Mucosa of stomach (tissue), 1 donor: ENCODE results near the gene NBL1.

Experiments used
- H3K27me3 ChIP-seq: one replicate; pipeline ENCODE4 v1.7.0; 2013; ENCODE audit warnings: mild to moderate bottlenecking, low read length; ENCODE audit not compliant: control insufficient read depth, insufficient read depth
- H3K36me3 ChIP-seq: one replicate; pipeline ENCODE4 v1.7.0; 2013; ENCODE audit warnings: low read length; ENCODE audit not compliant: control insufficient read depth, insufficient read depth
- H3K4me1 ChIP-seq: one replicate; pipeline ENCODE4 v1.7.0; 2013; ENCODE audit warnings: mild to moderate bottlenecking, low read length; ENCODE audit not compliant: control insufficient read depth, insufficient read depth
- H3K4me3 ChIP-seq: one replicate; pipeline ENCODE4 v1.7.0; 2013; ENCODE audit warnings: low read length
- H3K9ac ChIP-seq: one replicate; pipeline ENCODE4 v1.7.0; 2013; ENCODE audit warnings: mild to moderate bottlenecking, low read length, moderate library complexity
- H3K9me3 ChIP-seq: one replicate; pipeline ENCODE4 v1.7.0; 2013; ENCODE audit warnings: mild to moderate bottlenecking, low read length, moderate library complexity; ENCODE audit not compliant: control insufficient read depth
- donor health status: Pancreatic carcinoma.

Gene NBL1

GRCh38 chr1:19640363-19641316 is 3.5 kb upstream of the NBL1 start:
- Histone ChIP-seq H3K4me3 (no peak overlapping the region), H3K9me3 (no peaks in the 10 kb centered on the region), H3K9ac (peak overlapping the region; percentile 26), H3K27me3 (no peaks in the 10 kb centered on the region), H3K4me1 (peaks cover 44% of the 10 kb centered on the region), H3K36me3 (no peaks in the 10 kb centered on the region)

GRCh38 chr1:19643121-19643520 is 990 bp upstream of the NBL1 start:
- Histone ChIP-seq H3K4me3 (peak overlapping the region; percentile 23), H3K4me1 (peaks cover 69% of the 10 kb centered on the region), H3K9ac (peak overlapping the region; percentile 82), H3K9me3 (no peaks in the 10 kb centered on the region), H3K27me3 (no peaks in the 10 kb centered on the region), H3K36me3 (no peaks in the 10 kb centered on the region)

- no peaks in the 10 kb centered on the region for H3K9me3 ChIP-seq
- H3K9ac ChIP-seq, result peak overlapping the region; percentile 98
- peaks cover 72% of the 10 kb centered on the region for H3K4me1 ChIP-seq
- H3K4me3 ChIP-seq, result no peak overlapping the region
- no peaks in the 10 kb centered on the region for H3K27me3 ChIP-seq
- H3K36me3 ChIP-seq, result no peaks in the 10 kb centered on the region
These were observed 227 bp downstream of the NBL1 start for GRCh38 chr1:19644395-19644680.

GRCh38 chr1:19644681-19645410 is 735 bp downstream of the NBL1 start:
- H3K4me3 ChIP-seq, result peak overlapping the region; percentile 82
- H3K9me3 ChIP-seq, result no peaks in the 10 kb centered on the region
- H3K9ac ChIP-seq, result peak overlapping the region; percentile 98
- H3K4me1 ChIP-seq, result peaks cover 67% of the 10 kb centered on the region
- no peaks in the 10 kb centered on the region for H3K36me3 ChIP-seq
- no peaks in the 10 kb centered on the region for H3K27me3 ChIP-seq

- Histone ChIP-seq H3K27me3 (no peaks in the 10 kb centered on the region), H3K36me3 (no peaks in the 10 kb centered on the region), H3K9ac (peak overlapping the region; percentile 98), H3K4me1 (peaks cover 66% of the 10 kb centered on the region), H3K9me3 (no peaks in the 10 kb centered on the region), H3K4me3 (peak overlapping the region; percentile 82)
These were observed 1.5 kb downstream of the NBL1 start for GRCh38 chr1:19645411-19646251.

- Histone ChIP-seq H3K4me1 (peaks cover 65% of the 10 kb centered on the region), H3K4me3 (peak overlapping the region; percentile 9), H3K9ac (peak overlapping the region; percentile 98), H3K36me3 (no peaks in the 10 kb centered on the region), H3K27me3 (no peaks in the 10 kb centered on the region), H3K9me3 (no peaks in the 10 kb centered on the region)
These were observed 2.5 kb downstream of the NBL1 start for GRCh38 chr1:19646377-19647319.

GRCh38 chr1:19647643-19648042 is 3.5 kb downstream of the NBL1 start:
- Histone ChIP-seq H3K36me3 (no peaks in the 10 kb centered on the region), H3K27me3 (no peaks in the 10 kb centered on the region), H3K9me3 (no peaks in the 10 kb centered on the region), H3K4me3 (no peak overlapping the region), H3K4me1 (peaks cover 62% of the 10 kb centered on the region), H3K9ac (no peak overlapping the region)

- no peaks in the 10 kb centered on the region for H3K36me3 ChIP-seq
- H3K4me3 ChIP-seq, result no peak overlapping the region
- no peaks in the 10 kb centered on the region for H3K9me3 ChIP-seq
- H3K4me1 ChIP-seq, result peaks cover 56% of the 10 kb centered on the region
- H3K9ac ChIP-seq, result peak overlapping the region; percentile 38
- no peaks in the 10 kb centered on the region for H3K27me3 ChIP-seq
These were observed 4.1 kb downstream of the NBL1 start for GRCh38 chr1:19648239-19648638.

GRCh38 chr1:19648689-19649088 is 4.6 kb downstream of the NBL1 start:
- peak overlapping the region; percentile 38 for H3K9ac ChIP-seq
- no peaks in the 10 kb centered on the region for H3K27me3 ChIP-seq
- H3K36me3 ChIP-seq, result no peaks in the 10 kb centered on the region
- no peaks in the 10 kb centered on the region for H3K9me3 ChIP-seq
- H3K4me1 ChIP-seq, result peaks cover 58% of the 10 kb centered on the region
- no peak overlapping the region for H3K4me3 ChIP-seq

- Histone ChIP-seq H3K9ac (peak overlapping the region; percentile 50), H3K9me3 (no peaks in the 10 kb centered on the region), H3K4me1 (peaks cover 71% of the 10 kb centered on the region), H3K27me3 (no peaks in the 10 kb centered on the region), H3K36me3 (peaks cover 6% of the 10 kb centered on the region), H3K4me3 (no peak overlapping the region)
These were observed 6.5 kb downstream of the NBL1 start for GRCh38 chr1:19650416-19651140.
